ENCODE measurements around the gene PFKFB4. TPM values are rescaled to one million over a fixed set of nuclear protein-coding genes. Genes with fewer than 3 reads are reported as not detected.

PFKFB4 gene
- total and polyA plus RNA-seq, 10 of the 15 experiments (the other 5 are each of a cell fraction or from before 2014, with no cell fraction given): 0.37 to 89.1 (median 5.2) TPM

- no peak for TF ChIP-seq ASH2L (IDR thresholded peaks at IDR 0.05; ENCODE audit: borderline replicate concordance, low read depth)
- TF ChIP-seq, protein P1, sequence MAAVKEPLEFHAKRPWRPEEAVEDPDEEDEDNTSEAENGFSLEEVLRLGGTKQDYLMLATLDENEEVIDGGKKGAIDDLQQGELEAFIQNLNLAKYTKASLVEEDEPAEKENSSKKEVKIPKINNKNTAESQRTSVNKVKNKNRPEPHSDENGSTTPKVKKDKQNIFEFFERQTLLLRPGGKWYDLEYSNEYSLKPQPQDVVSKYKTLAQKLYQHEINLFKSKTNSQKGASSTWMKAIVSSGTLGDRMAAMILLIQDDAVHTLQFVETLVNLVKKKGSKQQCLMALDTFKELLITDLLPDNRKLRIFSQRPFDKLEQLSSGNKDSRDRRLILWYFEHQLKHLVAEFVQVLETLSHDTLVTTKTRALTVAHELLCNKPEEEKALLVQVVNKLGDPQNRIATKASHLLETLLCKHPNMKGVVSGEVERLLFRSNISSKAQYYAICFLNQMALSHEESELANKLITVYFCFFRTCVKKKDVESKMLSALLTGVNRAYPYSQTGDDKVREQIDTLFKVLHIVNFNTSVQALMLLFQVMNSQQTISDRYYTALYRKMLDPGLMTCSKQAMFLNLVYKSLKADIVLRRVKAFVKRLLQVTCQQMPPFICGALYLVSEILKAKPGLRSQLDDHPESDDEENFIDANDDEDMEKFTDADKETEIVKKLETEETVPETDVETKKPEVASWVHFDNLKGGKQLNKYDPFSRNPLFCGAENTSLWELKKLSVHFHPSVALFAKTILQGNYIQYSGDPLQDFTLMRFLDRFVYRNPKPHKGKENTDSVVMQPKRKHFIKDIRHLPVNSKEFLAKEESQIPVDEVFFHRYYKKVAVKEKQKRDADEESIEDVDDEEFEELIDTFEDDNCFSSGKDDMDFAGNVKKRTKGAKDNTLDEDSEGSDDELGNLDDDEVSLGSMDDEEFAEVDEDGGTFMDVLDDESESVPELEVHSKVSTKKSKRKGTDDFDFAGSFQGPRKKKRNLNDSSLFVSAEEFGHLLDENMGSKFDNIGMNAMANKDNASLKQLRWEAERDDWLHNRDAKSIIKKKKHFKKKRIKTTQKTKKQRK (IDR thresholded peaks at IDR 0.05; ENCODE audit: low read depth, low read length): no peak
- TF ChIP-seq TCF12 (IDR thresholded peaks at IDR 0.05; ENCODE audit: low read depth, low read length): no peak
These were observed 27.8 kb downstream of the PFKFB4 start (continued) for GRCh38 chr3:48528754-48529153.

GRCh38 chr3:48528048-48528447, 28.6 kb downstream of the PFKFB4 start:
- H3K27ac ChIP-seq (ENCODE audit: control insufficient read depth, insufficient read depth): no peak overlapping the region
- intact Hi-C loops (cut with micrococcal nuclease; ENCODE audit: unreplicated experiment): no loop called here
- no peak for DNase-seq (ENCODE audit: low read depth, low spot score)
- H3K9me3 ChIP-seq (replicated peaks; ENCODE audit: control insufficient read depth, insufficient read depth, low read length): no peaks in the 10 kb centered on the region
- H3K27me3 ChIP-seq (replicated peaks in 1 of 2; ENCODE audit: control insufficient read depth in 2 of 2, insufficient read depth in 2 of 2, low read length in 1 of 2): no peaks in the 10 kb centered on the region
- no peak for ATAC-seq
- no peaks in the 10 kb centered on the region for H3K79me2 ChIP-seq (ENCODE audit: control insufficient read depth, insufficient read depth, low read length)
- H3K9ac ChIP-seq (ENCODE audit: control insufficient read depth, insufficient read depth, low read length): no peak overlapping the region
- no peak overlapping the region for H3K4me2 ChIP-seq (ENCODE audit: control insufficient read depth, insufficient read depth)
- ChIA-PET POLR2A (no interaction called here), SMC1A (ENCODE audit: uncharacterized antibody, unreplicated experiment) (no interaction called here), RAD21 (ENCODE audit: unreplicated experiment) (interaction anchor here (1.3 kb wide), 1 partner anchor 92 kb away, joined by 4 read pairs; no protein-coding TSS in a partner anchor), CTCF (no interaction called here)
- peaks cover 0 to 22% of the 10 kb centered on the region in 2 experiments; a peak in 2 of 4 replicates for H3K36me3 ChIP-seq (ENCODE audit: control insufficient read depth in 2 of 2, insufficient read depth in 2 of 2, low read length in 1 of 2)
- TF ChIP-seq CHD1 (IDR thresholded peaks at IDR 0.05; ENCODE audit: low read depth, low read length) (no peak), FOXM1 (IDR thresholded peaks at IDR 0.05; ENCODE audit: low read depth, low read length) (no peak), CREB1 (IDR thresholded peaks at IDR 0.05; ENCODE audit: low read depth) (no peak), NRF1 (conservative IDR thresholded peaks at IDR 0.05; ENCODE audit: low read depth, low read length) (no peak), MTA3 (IDR thresholded peaks at IDR 0.05; ENCODE audit: borderline replicate concordance, low read length) (no peak), ZBED1 (IDR thresholded peaks at IDR 0.05; ENCODE audit: borderline replicate concordance) (no peak), NBN (IDR thresholded peaks at IDR 0.05) (no peak), NKRF (conservative IDR thresholded peaks at IDR 0.05) (no peak), FOS (IDR thresholded peaks at IDR 0.05; ENCODE audit: borderline replicate concordance, extremely low read depth, insufficient read length) (no peak), SREBF2 (IDR thresholded peaks at IDR 0.05; ENCODE audit: low read length) (no peak)
- TF ChIP-seq, protein P2, sequence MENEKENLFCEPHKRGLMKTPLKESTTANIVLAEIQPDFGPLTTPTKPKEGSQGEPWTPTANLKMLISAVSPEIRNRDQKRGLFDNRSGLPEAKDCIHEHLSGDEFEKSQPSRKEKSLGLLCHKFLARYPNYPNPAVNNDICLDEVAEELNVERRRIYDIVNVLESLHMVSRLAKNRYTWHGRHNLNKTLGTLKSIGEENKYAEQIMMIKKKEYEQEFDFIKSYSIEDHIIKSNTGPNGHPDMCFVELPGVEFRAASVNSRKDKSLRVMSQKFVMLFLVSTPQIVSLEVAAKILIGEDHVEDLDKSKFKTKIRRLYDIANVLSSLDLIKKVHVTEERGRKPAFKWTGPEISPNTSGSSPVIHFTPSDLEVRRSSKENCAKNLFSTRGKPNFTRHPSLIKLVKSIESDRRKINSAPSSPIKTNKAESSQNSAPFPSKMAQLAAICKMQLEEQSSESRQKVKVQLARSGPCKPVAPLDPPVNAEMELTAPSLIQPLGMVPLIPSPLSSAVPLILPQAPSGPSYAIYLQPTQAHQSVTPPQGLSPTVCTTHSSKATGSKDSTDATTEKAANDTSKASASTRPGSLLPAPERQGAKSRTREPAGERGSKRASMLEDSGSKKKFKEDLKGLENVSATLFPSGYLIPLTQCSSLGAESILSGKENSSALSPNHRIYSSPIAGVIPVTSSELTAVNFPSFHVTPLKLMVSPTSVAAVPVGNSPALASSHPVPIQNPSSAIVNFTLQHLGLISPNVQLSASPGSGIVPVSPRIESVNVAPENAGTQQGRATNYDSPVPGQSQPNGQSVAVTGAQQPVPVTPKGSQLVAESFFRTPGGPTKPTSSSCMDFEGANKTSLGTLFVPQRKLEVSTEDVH (IDR thresholded peaks at IDR 0.05; ENCODE audit: low read depth, partially characterized antibody): no peak
- no TSS peak for BruUV-seq (replicated peaks)
- no peaks in the 10 kb centered on the region for H3K4me1 ChIP-seq (ENCODE audit: control insufficient read depth, insufficient read depth, low read length)
- no peak overlapping the region for H2AFZ ChIP-seq (ENCODE audit: control insufficient read depth, low read depth, low read length)
- H3K4me3 ChIP-seq: no peak overlapping the region
- WGBS (ENCODE audit: insufficient coverage, insufficient replicate concordance, low lambda C conversion rate, missing lambda C conversion rate): 94% methylated on average over 9 of the region's 9 CpGs
- no peaks in the 10 kb centered on the region for H4K20me1 ChIP-seq (ENCODE audit: control insufficient read depth, insufficient read depth)
- in situ Hi-C loops (cut with MboI): no loop called here
- FAIRE-seq: no peak
